ENCODE measurements around the gene NEB. TPM values are rescaled to one million over a fixed set of nuclear protein-coding genes. Genes with fewer than 3 reads are reported as not detected.

The NEB gene
- total RNA-seq, 1 donor from 2014 or later, result 5.0 TPM

DNA sequence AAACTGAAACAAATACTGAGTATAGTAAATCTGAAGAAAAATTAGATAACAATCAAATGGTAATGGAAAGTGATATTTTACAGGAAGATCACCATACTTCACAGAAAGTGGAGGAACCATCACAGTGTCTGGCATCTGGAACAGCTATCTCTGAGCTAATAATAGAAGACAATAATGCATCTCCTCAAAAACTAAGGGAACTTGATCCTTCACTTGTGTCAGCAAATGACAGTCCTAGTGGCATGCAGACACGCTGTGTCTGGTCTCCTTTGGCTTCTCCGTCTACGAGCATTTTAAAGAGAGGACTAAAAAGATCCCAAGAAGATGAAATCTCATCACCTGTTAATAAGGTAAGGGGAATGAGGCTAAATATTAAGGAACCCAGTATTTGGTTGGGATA is 268.5 kb downstream of the NEB start:
- Mint-ChIP-seq H3K4me3 (no peak overlapping the region), H3K36me3 (peaks cover 69% of the 10 kb centered on the region), H3K27me3 (no peaks in the 10 kb centered on the region), H3K9me3 (no peaks in the 10 kb centered on the region), H3K4me1 (ENCODE audit: unreplicated experiment) (no peaks in the 10 kb centered on the region), H3K27ac (no peak overlapping the region)
- DNase-seq (ENCODE audit: extremely low spot score, unreplicated experiment), result no peak
- no peak for TF ChIP-seq CTCF (conservative IDR thresholded peaks at IDR 0.05)

DNA sequence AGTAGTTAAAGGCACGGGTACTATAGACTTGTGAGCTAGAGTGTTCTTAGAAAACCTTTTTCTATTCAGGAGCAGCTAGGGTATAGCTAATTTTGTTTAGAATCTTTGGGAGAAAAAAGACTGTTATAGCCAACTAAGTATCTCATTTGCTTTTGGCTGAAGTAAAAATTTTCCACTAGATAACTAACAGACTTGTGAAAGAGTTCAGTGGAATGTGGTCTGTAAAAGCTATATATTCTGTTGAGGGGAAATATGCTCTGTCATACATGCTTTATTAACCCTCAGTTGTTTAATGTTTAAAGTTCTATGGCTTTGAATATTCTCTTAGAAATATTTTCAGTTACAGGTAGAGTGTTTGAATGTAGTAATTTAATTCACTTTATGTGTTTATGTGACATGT is 274.9 kb downstream of the NEB start:
- Mint-ChIP-seq H3K9me3 (no peaks in the 10 kb centered on the region), H3K27ac (no peak overlapping the region), H3K27me3 (no peaks in the 10 kb centered on the region), H3K36me3 (peaks cover 50% of the 10 kb centered on the region), H3K4me3 (no peak overlapping the region), H3K4me1 (ENCODE audit: unreplicated experiment) (no peaks in the 10 kb centered on the region)
- DNase-seq (ENCODE audit: extremely low spot score, unreplicated experiment), result no peak
- no peak for TF ChIP-seq CTCF (conservative IDR thresholded peaks at IDR 0.05)

DNA sequence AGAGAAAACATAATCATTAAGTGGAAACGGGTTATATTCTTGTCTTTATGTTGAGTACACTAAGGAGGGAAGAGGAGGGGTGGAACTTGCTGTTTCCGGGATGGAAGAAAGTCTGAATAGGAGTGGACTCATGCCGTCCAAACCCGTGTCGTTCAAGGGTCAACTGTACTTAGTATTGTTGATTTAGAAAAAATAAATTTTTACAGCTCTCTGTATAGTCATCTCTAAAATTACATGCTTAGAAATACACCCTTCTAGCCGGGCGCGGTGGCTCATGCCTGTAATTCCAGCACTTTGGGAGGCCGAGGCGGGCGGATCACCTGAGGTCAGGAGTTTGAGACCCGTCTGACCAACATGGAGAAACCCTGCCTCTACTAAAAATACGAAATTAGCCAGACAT is 295.1 kb downstream of the NEB start:
- Mint-ChIP-seq H3K4me1 (ENCODE audit: unreplicated experiment) (no peaks in the 10 kb centered on the region), H3K27ac (no peak overlapping the region), H3K27me3 (no peaks in the 10 kb centered on the region), H3K9me3 (no peaks in the 10 kb centered on the region), H3K36me3 (peaks cover 18% of the 10 kb centered on the region), H3K4me3 (no peak overlapping the region)
- DNase-seq (ENCODE audit: extremely low spot score, unreplicated experiment), result no peak
- no peak for TF ChIP-seq CTCF (conservative IDR thresholded peaks at IDR 0.05)

GRCh38 chr2:151438506-151438905 is 295.8 kb downstream of the NEB start:
- Mint-ChIP-seq H3K27ac (no peak overlapping the region), H3K9me3 (no peaks in the 10 kb centered on the region), H3K36me3 (peaks cover 16% of the 10 kb centered on the region), H3K4me3 (no peak overlapping the region), H3K4me1 (ENCODE audit: unreplicated experiment) (no peaks in the 10 kb centered on the region), H3K27me3 (no peaks in the 10 kb centered on the region)
- TF ChIP-seq CTCF (conservative IDR thresholded peaks at IDR 0.05), result no peak
- no peak for DNase-seq (ENCODE audit: extremely low spot score, unreplicated experiment)

DNA sequence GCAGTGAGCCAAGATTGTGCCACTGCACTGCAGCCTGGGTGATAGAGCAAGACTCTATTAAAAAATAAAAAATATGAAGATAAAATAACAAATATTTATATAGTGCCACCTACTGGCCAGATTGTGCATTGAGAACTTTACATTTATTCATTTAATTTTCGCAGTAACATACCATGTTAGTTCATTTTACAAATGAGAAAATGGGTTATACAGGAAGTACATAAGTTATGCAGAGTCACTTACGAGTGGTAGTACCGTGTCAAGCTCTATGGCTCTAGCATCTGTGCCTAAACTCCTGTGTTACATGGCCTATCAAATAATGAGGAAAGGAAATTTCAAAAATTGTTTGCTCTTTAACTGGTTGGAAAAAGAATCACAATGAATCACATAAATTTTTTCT is 296.6 kb downstream of the NEB start:
- Mint-ChIP-seq H3K4me3 (no peak overlapping the region), H3K27me3 (no peaks in the 10 kb centered on the region), H3K9me3 (no peaks in the 10 kb centered on the region), H3K36me3 (peaks cover 17% of the 10 kb centered on the region), H3K4me1 (ENCODE audit: unreplicated experiment) (no peaks in the 10 kb centered on the region), H3K27ac (no peak overlapping the region)
- TF ChIP-seq CTCF (conservative IDR thresholded peaks at IDR 0.05), result peak; percentile 87
- no peak for DNase-seq (ENCODE audit: extremely low spot score, unreplicated experiment)

Other genes starting within 250 kb of the NEB start
- 39.3 and 56.0 TPM in 2 replicates for gene ARL5A, start 93.9 kb upstream of the NEB start, total RNA-seq (ENCODE audit: low replicate concordance)

All from type B pancreatic cell (in vitro differentiated cells).